ENCODE measurements around the gene PAIP2.
"Not testable (repeated sequence)": the region's sequence is repeated elsewhere in the genome, so short reads cannot be mapped to it uniquely, and the experiment has no call there.

PAIP2 gene

GRCh38 chr5:139378941-139379361 lies 37.3 kb downstream of the PAIP2 start:
- DNase-seq (ENCODE audit: low read depth), result no peak

- no peak for DNase-seq (ENCODE audit: low read depth)
Measured at GRCh38 chr5:139379626-139380449, 38.2 kb downstream of the PAIP2 start.

GRCh38 chr5:139381837-139382761 lies 40.4 kb downstream of the PAIP2 start:
- DNase-seq (ENCODE audit: low read depth), result no peak

GRCh38 chr5:139382807-139383206 lies 41.2 kb downstream of the PAIP2 start:
- DNase-seq (ENCODE audit: low read depth), result no peak

- no peak for DNase-seq (ENCODE audit: low read depth)
Measured at GRCh38 chr5:139383275-139383992, 41.8 kb downstream of the PAIP2 start, which contains the start of gene SLC23A1. Gene SLC23A1 (minus strand): TSS chr5:139383297. CDS start chr5:139383253, 44 bp downstream.

- no peak for DNase-seq (ENCODE audit: low read depth)
Measured at GRCh38 chr5:139383993-139384590, 42.4 kb downstream of the PAIP2 start.

- DNase-seq (ENCODE audit: low read depth), result no peak
Measured at GRCh38 chr5:139384591-139385051, 43.0 kb downstream of the PAIP2 start.

GRCh38 chr5:139385061-139386049 lies 43.7 kb downstream of the PAIP2 start:
- no peak for DNase-seq (ENCODE audit: low read depth)

- no peak for DNase-seq (ENCODE audit: low read depth)
Measured at GRCh38 chr5:139386050-139386438, 44.4 kb downstream of the PAIP2 start.

GRCh38 chr5:139386956-139387355 lies 45.3 kb downstream of the PAIP2 start:
- not testable (repeated sequence) for DNase-seq (ENCODE audit: low read depth)

GRCh38 chr5:139387611-139388197 lies 46.0 kb downstream of the PAIP2 start:
- no peak for DNase-seq (ENCODE audit: low read depth)

- no peak for DNase-seq (ENCODE audit: low read depth)
Measured at GRCh38 chr5:139388198-139388821, 46.7 kb downstream of the PAIP2 start.

- peak; percentile 41 for DNase-seq (ENCODE audit: low read depth)
Measured at GRCh38 chr5:139389701-139390638, 48.3 kb downstream of the PAIP2 start, which contains the start of gene MZB1. Gene MZB1 (minus strand): TSS chr5:139389913. CDS start chr5:139389856, 57 bp downstream.

GRCh38 chr5:139390639-139391569 lies 49.2 kb downstream of the PAIP2 start:
- no peak for DNase-seq (ENCODE audit: low read depth)

- DNase-seq (ENCODE audit: low read depth), result no peak
Measured at GRCh38 chr5:139391570-139392323, 50.1 kb downstream of the PAIP2 start.

GRCh38 chr5:139392324-139392677 lies 50.6 kb downstream of the PAIP2 start:
- DNase-seq (ENCODE audit: low read depth), result no peak
